Cortex of kidney (tissue), 1 donor: Measurements from ENCODE around the gene VPS13D.

ENCODE experiments used
- DNase-seq: peaks from one replicate; lab custom pipeline; 2025; lab: John Stamatoyannopoulos, UW

VPS13D gene

GRCh38 chr1:12539705-12540579 is 310.1 kb downstream of the VPS13D start:
- no peak for DNase-seq

DNA sequence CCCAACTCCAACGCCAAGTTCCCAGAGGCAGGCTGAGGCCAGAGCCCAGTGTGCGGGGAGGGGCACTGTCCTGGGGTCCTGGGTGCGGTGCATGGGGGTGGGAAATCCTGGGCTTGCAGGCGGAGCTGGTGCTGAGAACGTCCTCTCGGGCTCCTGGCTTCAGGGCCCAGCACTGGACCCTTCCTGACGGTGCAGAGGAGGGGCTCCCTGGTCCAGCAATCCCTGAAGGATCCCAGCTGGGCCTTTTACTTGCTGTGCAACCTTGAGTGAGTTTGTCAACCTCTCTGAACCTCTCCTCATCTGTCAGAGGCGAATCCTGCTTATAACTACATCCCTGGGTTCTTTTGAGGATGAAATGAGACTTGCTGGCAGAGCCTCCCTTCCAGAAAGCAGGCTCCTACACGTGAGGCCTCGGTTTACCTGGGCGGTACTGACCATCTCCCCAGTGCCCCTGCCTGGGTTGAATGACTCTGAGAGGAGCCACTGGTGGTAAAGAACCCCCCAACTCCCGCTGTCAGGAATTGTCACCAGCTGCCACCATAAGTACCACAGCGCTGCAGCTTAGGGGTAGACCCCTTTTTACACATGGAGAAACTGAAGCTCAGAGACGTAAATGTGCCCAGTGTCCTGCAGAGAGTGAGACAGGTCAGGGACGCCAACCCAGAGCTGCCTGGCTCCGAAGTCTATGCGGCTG is 310.9 kb downstream of the VPS13D start:
- DNase-seq: no peak

GRCh38 chr1:12541274-12542137 is 311.7 kb downstream of the VPS13D start:
- DNase-seq: no peak

DNA sequence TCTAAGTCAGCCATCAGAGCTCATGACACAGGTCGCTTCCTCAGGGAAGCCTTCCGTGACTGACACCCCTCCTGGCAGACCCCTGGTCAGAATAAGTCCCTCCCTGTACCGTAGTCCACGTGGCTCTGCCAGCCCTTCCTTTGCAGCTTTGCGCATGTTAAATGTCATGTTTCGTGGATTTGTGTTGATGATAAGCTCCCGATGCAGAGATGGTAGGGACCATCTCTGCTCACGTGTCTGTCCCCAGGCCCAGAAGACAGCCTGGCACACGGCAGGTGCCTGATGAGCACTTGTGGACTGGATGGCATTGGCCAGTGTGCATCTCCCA is 312.3 kb downstream of the VPS13D start:
- no peak for DNase-seq

GRCh38 chr1:12542616-12543592 is 313.1 kb downstream of the VPS13D start:
- DNase-seq: no peak

GRCh38 chr1:12543740-12544154 is 313.9 kb downstream of the VPS13D start:
- no peak for DNase-seq

- no peak for DNase-seq
Measured at GRCh38 chr1:12544357-12544756, 314.5 kb downstream of the VPS13D start.

DNA sequence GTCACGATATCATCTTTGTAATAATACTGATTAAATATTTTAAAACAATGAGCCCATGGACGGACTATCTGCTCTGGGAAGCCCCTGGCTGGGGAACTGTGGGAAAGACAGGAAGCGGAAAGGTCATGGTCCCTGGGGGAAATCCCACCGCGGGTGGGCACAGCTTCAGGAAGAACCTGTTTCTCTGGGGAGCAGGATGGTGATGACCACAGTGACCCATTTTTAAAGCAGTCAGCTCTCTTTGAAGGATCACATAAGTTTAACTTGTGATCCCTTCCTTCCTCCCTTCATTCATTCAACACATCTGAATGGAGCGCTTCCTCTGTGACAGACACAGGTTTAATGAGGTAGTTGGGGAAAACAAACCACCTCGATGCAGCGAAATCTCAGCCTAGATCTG is 315.2 kb downstream of the VPS13D start:
- DNase-seq: no peak

- DNase-seq: no peak
Measured at GRCh38 chr1:12546771-12547585, 317.1 kb downstream of the VPS13D start.

DNA sequence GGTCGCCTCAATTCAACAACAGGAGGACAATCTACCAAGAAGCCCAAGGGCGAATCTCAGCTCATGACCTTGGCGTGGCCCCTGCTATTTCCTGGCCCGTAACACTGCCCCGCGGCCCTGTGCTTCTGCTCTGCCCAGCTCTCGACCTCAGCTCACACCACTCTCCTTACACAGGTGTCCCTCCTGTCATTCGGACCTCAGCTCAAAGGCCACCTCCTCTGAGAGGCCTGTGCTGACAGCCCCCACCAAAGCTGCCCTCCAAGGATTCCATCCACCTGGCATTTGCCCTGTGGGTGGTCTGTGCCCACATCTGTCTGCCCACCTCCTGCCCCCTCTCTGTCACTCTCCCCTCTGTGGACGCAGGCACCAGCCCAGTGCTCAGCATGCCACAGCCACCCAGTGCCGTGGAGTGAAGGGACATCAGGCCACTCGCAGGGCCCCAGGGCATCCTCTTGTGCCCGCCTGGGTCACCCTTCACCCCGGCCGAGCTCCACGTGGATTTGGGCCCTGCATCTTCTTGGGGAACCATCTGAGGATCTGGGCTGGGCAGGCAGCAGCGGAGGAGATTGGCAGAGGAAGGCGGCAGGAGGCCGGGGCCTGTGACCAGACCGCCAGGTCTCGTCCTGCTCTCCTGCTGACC is 317.9 kb downstream of the VPS13D start:
- DNase-seq: no peak

GRCh38 chr1:12548279-12548972 is 318.6 kb downstream of the VPS13D start:
- no peak for DNase-seq

GRCh38 chr1:12548973-12549459 is 319.2 kb downstream of the VPS13D start:
- no peak for DNase-seq

GRCh38 chr1:12549460-12550349 is 319.9 kb downstream of the VPS13D start:
- no peak for DNase-seq

GRCh38 chr1:12551584-12551983 is 321.8 kb downstream of the VPS13D start:
- no peak for DNase-seq

- DNase-seq: no peak
Measured at GRCh38 chr1:12552111-12552888, 322.5 kb downstream of the VPS13D start.

DNA sequence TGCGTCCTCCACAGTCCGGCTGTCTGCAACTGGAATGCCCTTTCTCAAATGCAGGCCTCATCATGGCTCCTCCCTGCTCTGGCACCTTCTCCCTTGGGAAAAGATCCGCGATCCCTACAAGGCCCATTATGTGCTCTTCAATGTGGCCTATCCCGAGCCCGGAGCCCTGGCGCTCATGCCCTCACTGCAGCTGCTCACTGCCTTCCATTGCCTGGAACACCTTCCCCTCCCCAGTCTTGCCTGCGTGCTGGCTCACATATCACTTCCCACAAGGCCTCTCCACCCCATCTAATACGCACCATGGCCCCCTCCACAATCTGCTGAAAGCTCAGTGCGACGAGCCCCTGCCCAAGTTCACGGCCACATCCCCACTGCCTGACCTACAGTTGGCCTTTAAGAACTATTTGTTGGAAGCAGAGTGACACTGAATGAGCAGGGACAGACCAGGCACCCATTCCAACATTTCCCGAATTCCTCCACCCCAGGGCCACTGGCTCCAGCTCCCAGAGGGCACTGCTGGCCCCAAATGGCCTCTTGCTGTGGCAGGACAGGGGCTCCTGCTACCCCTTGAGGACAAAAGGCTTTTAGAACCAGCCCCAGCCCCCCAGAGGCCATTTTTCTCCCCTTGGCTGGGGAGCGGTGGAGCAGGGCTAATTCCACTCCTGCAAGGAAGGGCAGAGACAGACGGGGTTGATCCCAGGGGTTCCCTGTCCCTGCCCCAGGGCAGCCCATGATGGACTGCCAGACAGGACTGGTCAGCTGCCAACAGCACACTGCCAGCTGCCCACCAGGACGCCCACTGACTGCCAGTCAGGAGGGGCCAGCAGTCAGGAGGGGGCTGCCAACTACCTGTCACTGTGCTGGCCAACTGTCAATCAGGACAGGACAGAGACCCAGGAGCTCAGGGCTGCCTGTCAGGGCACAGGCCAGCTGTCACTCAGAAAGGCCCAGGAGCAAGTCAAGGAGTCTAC is 323.4 kb downstream of the VPS13D start:
- DNase-seq: no peak
